Rectal smooth muscle tissue (tissue), 1 donor: ENCODE measurements around the gene ANO10.
"Not testable (repeated sequence)": the region's sequence is repeated elsewhere in the genome, so short reads cannot be mapped to it uniquely, and the experiment has no call there.

Experiments used
- H3K27ac ChIP-seq: one replicate; pipeline ENCODE4 v1.7.0; 2013; ENCODE audit warnings: low read depth, low read length, inconsistent platforms
- H3K27me3 ChIP-seq: one replicate; pipeline ENCODE4 v1.7.0; 2013; ENCODE audit warnings: low read length; ENCODE audit not compliant: control insufficient read depth, insufficient read depth
- H3K36me3 ChIP-seq: one replicate; pipeline ENCODE4 v1.7.0; 2013; ENCODE audit warnings: low read length; ENCODE audit not compliant: control insufficient read depth, insufficient read depth
- H3K4me1 ChIP-seq: one replicate; pipeline ENCODE4 v1.7.0; 2013; ENCODE audit warnings: low read length; ENCODE audit not compliant: control insufficient read depth, insufficient read depth
- H3K4me3 ChIP-seq: one replicate; pipeline ENCODE4 v1.7.0; 2013; ENCODE audit warnings: low read length
- H3K9ac ChIP-seq: one replicate; pipeline ENCODE4 v1.7.0; 2013; ENCODE audit warnings: low read length

ANO10 gene

DNA sequence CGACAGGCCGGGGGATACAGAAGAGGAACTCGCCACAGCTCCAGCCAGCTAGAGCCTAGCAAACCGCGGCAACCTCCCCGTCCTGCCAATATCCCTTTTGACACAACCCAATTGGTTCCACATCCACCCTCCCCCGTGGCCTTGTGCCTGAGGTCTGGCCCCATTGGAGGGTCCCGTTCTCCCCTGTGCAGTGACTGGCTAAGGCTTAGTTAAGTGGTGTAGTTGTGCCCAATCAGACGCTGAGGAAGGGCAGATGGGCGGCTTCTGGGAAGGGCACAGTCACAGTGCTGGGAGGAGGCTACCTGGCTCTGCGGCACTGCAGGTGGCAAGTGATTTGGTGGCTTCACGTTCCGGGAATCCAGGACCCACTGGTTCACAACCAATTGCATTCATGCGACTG is 256.9 kb downstream of the ANO10 start:
- Histone ChIP-seq H3K27me3 (no peaks in the 10 kb centered on the region), H3K9ac (no peak overlapping the region), H3K27ac (no peak overlapping the region), H3K36me3 (peaks cover 4% of the 10 kb centered on the region), H3K4me3 (no peak overlapping the region), H3K4me1 (no peaks in the 10 kb centered on the region)

DNA sequence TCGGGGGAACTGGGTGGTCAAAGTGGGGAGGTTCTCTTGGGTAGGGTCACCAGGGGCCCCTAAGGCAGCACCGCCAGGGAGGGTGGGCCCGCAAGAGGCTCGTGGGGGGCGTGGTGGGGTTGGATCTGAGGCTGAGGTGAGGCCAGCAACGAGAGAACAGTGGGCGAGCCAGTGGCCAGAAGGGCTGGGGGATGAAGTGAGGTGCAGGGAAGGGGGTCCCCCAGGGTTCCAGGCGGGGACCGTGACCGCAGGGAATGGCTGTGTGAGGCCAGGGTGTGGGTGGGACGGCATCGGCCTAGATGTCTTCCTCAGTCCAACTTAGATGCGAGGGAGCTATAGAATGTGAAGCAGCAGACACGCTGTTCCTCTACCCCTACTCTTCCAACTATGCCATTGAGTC is 257.3 kb downstream of the ANO10 start:
- Histone ChIP-seq H3K27me3 (no peaks in the 10 kb centered on the region), H3K27ac (no peak overlapping the region), H3K4me3 (no peak overlapping the region), H3K36me3 (peaks cover 4% of the 10 kb centered on the region), H3K4me1 (no peaks in the 10 kb centered on the region), H3K9ac (no peak overlapping the region)

DNA sequence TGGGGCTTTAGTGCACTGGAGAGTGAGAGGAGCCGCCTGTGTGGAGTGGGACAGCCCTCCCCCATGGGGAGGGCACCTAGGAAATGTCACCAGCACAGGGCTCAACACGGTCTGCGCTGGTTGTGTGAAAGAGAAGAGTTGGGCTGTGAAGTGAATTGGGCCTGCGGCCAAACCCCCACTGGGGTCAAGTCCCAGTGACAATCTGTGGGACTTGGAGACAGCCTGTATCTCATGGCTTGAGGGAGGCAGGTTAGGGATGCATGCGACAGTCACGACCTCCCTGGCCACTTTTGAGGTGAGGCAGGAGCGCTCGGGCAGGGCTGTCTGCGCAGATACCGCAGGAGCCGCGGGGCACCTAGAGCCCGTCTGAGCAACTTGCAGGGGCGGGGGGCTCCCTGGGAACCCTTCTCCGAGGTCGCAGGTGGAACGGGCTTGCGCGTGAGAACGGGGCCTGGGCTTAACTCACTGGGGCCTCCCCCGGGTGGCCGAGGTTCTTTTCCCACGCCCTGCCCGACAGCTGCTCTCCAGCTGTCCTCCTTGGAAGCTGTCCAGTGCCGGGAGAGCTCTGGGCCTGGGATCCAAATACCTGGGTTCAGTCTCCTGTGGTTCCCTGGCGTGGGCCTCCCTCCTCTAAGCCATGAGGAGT is 258.1 kb downstream of the ANO10 start:
- no peaks in the 10 kb centered on the region for H3K4me1 ChIP-seq
- H3K4me3 ChIP-seq: no peak overlapping the region
- no peak overlapping the region for H3K27ac ChIP-seq
- peaks cover 4% of the 10 kb centered on the region for H3K36me3 ChIP-seq
- H3K9ac ChIP-seq: no peak overlapping the region
- no peaks in the 10 kb centered on the region for H3K27me3 ChIP-seq

DNA sequence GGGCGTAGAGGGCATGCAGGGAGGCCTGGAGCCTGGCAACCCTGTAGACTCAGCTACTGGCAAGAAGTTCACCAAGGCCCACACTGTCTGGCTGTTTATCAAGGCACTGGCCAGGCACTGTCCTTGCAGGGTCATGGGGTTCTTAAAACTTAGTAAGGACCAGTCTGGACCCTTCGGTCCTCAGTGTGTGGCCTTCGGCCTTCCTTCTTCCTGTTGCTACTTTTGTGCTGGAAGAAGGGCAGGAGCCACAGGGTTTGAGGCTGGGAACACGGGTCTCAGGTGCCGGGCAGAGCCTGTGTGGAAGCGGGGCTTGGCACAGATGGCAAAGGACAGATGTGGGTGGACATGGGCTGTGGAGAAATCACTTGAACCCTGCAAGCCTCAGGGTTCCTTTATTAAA is 258.9 kb downstream of the ANO10 start:
- Histone ChIP-seq H3K36me3 (peaks cover 4% of the 10 kb centered on the region), H3K27ac (no peak overlapping the region), H3K27me3 (no peaks in the 10 kb centered on the region), H3K4me1 (no peaks in the 10 kb centered on the region), H3K9ac (no peak overlapping the region), H3K4me3 (no peak overlapping the region)

DNA sequence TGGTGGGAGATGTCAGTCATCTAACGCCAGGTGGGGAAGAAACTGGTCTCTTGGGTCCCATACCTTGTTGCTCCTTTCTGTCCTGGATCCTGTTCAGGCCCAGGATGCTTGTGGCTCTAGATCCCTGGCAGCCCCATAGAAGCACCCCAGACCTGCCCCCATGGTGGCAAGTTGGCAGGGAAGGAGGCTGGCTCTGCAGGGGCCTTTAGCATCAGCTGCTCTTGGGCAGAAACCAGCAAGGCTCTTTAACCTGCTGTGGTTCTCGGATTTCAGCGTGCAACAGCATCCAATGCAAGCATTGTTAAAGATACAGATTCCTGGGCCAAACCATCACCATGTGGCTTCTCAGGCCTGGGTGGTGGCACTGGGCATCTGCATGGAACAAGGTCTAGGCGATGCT is 259.6 kb downstream of the ANO10 start:
- Histone ChIP-seq H3K36me3 (peaks cover 4% of the 10 kb centered on the region), H3K27ac (no peak overlapping the region)

DNA sequence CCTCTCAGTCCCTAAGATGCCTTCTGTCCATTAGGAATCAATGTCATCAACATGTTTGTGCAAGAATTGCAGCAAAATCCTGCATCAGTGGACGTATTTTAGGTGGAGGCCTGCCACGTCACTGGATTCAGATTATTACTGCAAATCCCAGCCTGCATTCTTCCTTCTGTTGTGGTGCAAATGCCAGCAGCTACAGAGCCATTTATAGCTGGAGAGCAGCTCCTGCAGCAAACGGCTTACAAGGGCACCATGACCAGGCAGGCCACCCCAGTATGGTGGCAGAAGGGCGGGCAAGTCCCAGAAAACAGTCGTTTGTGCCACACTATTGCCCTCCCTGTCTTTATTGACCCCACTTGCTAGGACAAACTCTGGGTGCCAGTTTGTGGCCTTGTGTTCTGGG is 260.7 kb downstream of the ANO10 start:
- Histone ChIP-seq H3K9ac (no peak overlapping the region), H3K27ac (no peak overlapping the region), H3K27me3 (no peaks in the 10 kb centered on the region), H3K4me3 (no peak overlapping the region), H3K36me3 (peaks cover 4% of the 10 kb centered on the region), H3K4me1 (no peaks in the 10 kb centered on the region)

More for the DNA sequence above, 259.6 kb downstream of the ANO10 start:
- Histone ChIP-seq H3K4me3 (no peak overlapping the region), H3K27me3 (no peaks in the 10 kb centered on the region), H3K9ac (no peak overlapping the region), H3K4me1 (no peaks in the 10 kb centered on the region)

DNA sequence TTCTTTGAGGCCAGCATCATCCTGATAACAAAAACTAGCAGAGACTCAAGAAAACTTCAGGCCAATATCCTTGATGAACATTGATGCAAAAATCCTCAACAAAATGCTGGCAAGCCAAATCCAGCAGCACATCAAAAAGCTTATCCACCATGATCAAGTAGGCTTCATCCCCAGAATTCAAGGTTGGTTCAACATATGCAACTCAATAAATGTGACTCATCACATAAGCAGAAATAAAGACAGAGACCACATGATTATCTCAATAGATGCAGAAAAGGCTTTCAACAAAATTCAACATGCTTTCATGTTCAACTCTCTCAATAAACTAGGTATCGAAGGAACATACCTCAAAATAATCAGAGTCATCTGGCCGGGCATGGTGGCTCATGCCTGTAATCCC is 265.8 kb downstream of the ANO10 start:
- not testable (repeated sequence) for H3K27me3 ChIP-seq, H3K9ac ChIP-seq, H3K36me3 ChIP-seq, H3K27ac ChIP-seq, H3K4me1 ChIP-seq, H3K4me3 ChIP-seq

DNA sequence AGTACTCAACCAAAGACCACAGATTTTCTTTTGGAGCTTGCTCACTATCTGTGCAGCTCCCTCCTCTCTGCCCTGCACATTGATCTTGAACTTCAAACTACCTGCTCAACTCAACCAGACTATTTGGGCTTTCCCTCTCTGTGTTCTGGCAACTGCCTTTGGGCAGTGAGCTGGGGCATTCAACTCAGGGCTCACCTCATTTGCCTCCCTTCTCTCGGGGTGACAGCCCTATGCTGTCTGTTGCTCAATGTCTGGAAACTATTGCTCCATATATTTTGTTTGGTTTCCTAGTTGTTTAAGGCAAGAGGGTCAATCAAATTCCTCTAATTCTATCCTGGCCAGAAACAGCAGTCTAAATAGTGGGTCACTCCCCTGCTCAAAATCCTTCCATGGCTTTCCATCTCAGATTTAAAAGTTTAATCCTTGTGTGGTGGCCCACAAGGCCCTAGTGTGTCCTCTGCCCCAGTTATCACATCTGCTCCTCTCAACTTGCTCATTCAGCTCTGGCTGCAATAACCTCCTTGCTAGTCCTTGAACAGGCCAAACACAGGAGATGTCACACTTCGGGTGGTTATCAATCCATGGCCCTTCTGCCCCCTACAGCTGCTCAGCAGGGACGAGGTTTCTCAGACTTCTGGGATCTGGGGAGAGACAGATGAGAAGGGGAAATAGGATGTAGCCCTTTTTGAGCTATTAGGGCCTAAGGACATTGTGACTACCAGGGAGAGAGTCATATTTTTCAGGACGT is 267.7 kb downstream of the ANO10 start:
- Histone ChIP-seq H3K27me3 (no peaks in the 10 kb centered on the region), H3K4me1 (no peaks in the 10 kb centered on the region), H3K36me3 (peaks cover 3% of the 10 kb centered on the region), H3K9ac (no peak overlapping the region), H3K27ac (no peak overlapping the region), H3K4me3 (no peak overlapping the region)

DNA sequence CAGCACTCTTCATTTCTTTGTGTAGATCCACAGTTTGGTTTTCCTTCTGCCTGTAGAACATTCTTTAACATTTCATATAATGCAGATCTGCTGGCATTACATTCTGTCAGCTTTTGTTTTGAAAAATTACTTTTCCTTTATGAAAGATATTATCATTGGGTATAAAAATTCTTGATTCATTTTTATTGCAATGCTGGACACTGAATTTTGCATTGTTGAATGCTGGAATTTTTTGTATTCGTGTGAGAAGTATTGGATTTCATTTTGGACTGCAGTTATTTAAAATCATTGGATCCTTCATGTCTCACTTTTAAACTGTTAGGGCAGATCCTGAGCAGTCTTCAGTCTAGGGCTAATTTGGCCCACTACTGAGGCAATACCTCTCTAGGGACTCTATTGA is 268.4 kb downstream of the ANO10 start:
- Histone ChIP-seq H3K4me3 (no peak overlapping the region), H3K27ac (no peak overlapping the region), H3K9ac (no peak overlapping the region), H3K36me3 (peaks cover 5% of the 10 kb centered on the region), H3K27me3 (no peaks in the 10 kb centered on the region), H3K4me1 (no peaks in the 10 kb centered on the region)

DNA sequence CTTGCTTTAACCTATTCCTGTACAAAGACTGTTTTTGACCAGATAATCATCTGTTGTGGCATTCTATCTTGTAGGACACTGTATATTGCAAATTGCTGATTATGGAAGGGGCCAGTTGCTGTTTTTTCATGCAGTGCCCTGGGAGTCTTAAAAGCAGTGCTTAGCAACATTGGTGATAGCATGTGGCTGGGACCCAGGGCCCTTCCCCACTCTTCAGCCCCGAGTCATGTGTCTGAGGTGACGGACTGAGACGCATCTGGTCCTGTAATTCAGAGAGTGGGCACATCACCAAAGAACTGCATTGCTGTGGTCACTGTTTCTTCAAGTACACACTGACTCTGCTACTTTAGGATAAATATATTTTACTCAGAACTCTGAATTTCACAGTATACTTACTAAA is 272.1 kb downstream of the ANO10 start:
- Histone ChIP-seq H3K9ac (no peak overlapping the region), H3K36me3 (peaks cover 22% of the 10 kb centered on the region), H3K27ac (no peak overlapping the region), H3K27me3 (no peaks in the 10 kb centered on the region), H3K4me1 (no peaks in the 10 kb centered on the region), H3K4me3 (no peak overlapping the region)

DNA sequence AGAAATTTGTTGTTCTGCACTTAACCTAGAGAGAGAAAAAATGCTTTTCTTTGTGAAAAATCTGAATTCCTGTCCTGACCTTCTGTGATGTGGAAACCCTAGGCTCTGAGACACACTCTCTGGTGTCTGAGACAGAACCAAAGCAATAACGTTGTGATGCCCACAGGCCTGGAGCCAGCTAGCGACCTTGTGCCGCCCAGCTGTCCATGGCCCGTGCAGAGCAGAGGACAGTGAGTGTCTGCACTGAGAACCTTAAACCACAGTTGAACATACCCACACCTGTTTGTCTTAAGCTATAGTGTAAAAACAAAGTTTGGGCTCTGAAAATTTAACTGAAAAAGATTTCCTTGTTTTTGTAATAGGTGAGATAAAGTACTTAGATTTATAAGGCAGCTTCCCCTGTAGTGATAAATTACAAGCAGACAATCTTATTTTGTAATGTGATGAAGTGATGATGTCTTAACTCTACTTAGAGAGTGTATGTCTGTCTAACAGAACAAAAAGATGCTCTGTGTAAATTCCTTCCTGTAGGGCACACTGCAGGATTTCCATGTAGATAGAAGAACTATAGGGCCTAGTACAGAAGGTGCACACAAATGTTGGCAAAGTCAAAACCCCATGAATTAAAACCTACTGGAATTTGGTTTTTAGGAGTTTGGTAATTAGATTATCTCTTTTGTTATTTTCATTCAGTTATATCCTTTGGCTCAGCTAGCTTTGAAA is 272.8 kb downstream of the ANO10 start:
- Histone ChIP-seq H3K27me3 (no peaks in the 10 kb centered on the region), H3K4me1 (peaks cover 3% of the 10 kb centered on the region), H3K4me3 (no peak overlapping the region), H3K9ac (no peak overlapping the region), H3K36me3 (peaks cover 26% of the 10 kb centered on the region), H3K27ac (no peak overlapping the region)

DNA sequence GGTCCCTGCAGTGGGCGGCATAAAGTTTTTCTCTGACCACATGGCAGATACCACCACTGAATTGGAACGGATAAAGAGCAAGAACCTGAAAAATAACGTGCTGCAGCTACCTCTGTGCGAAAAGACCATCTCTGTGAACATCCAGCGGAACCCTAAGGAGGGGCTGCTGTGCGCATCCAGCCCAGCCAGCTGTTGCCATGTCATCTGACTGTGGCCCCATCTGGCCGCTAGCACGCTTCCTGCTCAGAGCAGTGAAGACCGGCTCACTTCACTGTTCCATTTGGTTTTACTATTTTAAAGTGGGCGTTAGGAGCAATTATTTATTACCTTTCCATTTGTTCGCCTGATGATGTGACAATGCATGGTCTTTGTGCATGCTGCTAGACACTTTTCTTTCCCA is 273.5 kb downstream of the ANO10 start:
- no peak overlapping the region for H3K4me3 ChIP-seq
- peaks cover 28% of the 10 kb centered on the region for H3K36me3 ChIP-seq
- H3K27ac ChIP-seq: no peak overlapping the region
- peaks cover 3% of the 10 kb centered on the region for H3K4me1 ChIP-seq
- H3K27me3 ChIP-seq: no peaks in the 10 kb centered on the region
- no peak overlapping the region for H3K9ac ChIP-seq
